ENCODE measurements around the gene WDR26.

DNA sequence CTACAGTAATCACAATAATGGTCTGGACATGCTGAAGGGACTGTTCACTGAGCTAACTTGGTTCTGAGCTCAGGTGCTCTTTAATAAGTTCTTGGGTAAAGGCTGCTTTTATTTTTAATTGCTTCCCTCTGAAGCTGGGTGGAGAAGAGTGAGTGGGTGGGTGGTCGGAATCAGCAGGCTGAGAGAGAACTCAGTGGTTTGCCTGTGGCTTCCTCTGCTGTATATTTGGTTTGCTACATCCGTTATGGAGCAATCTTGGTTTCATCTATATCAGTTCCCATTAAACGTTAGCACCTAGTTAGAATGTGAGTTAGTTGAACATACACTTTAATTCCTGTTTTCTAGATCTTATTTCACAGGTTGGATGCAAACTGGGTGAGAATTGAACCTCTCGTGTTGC, 54.6 kb downstream of the WDR26 start:
- TF ChIP-seq YY1 (IDR thresholded peaks at IDR 0.05; ENCODE audit: insufficient read depth, insufficient read length), result no peak
- no peak for TF ChIP-seq SUZ12 (IDR thresholded peaks at IDR 0.05; ENCODE audit: extremely low read depth, insufficient read depth, insufficient read length)

All from NT2/D1 (cell line).